HG02973 (cell line): Measurements from ENCODE around the gene AFF3.
"Not testable (repeated sequence)": the region's sequence is repeated elsewhere in the genome, so short reads cannot be mapped to it uniquely, and the experiment has no call there.

Experiments
- ATAC-seq: cut with Tn5 transposase; IDR thresholded peaks from one replicate; pipeline ENCODE4 v1.9.1; 2021; ENCODE audit warnings: moderate library complexity; ENCODE audit not compliant: unreplicated experiment

Gene AFF3

DNA sequence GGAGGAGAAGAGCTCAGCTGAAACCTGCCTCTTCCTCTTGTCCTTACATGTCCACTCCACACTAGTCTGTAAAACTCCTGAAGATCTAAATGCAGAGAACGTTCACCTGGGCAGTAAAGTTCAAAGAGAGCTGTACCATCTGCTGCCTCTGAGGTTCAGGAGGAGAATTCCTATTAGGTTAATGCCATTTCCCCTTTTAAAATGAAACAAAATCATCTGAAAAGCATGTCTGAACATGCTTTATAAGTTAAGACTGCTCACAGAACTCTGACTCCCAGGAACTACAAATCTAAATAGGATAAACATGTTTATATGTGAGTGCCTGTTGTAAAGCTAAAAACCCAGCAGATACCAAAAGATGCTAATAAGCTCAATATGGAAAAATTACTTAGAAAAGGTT is 164.4 kb downstream of the AFF3 start:
- no peak for ATAC-seq

DNA sequence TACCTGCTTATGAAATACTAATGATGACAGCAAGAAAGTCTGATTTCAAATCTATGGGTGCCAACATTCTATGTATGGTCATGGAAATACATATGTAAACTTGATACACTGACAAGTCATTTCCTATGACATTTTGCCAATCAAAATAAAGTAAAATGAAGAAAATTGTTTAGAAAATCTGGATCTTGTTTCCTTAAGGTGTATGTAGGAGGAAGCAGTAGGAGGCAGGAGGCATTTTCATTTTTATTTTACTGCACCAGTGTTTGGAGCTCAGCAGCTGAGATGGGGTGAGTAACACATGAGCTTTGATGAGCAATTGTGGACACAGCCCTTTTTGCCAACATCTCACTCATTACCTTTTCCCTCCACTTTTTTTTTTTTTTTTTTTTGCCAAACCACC is 167.0 kb downstream of the AFF3 start:
- ATAC-seq: no peak

DNA sequence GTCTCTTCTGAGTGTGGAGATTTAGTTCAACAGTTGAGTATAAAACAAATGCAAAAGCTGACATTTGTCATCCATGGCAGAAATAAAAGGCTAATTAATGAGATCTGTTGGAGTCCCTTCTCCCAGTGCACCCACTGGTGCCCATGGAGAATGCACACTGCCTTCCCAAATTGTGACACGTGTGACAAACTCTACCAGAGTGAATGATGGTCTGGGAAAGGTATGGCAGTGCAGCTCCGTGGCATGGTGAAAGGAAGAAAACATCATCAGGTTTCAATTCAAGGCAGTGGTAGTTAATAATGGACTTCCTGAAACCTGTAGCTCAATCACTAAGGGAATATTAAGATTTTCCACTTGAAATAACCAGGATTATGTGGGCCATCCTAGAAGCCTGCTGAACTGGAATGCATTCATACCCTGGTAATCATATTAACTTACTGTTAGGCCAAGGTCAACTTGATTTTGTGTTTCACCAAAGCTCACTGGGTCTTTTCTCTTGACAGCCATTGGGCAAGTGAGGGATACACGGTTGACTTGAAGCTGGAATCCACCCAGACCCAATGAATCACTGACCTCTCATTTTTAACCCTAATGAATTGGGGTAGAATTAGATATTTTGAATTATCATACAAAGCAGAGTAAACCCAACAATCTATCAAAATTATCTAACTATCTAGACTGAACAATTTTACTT is 167.6 kb downstream of the AFF3 start:
- no peak for ATAC-seq

DNA sequence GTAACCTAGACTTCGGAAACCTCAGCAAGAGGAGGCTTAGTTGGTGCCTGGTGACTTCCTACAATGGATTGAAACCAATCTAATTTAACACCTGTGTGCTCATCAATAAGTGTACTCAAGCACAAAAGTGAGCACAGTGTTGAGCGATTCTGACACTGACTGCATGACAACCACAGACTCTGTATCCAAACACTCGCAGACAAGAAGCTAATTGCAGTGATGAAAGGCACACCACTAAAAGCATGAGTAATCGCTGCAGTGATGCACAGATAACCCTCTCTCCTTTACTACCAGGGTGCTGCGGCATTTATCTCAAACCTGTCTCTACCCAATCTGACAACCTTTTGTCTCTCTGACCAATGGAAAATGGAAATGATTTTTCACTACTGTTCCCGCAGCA is 168.1 kb downstream of the AFF3 start:
- no peak for ATAC-seq

- ATAC-seq: no peak
Observed at GRCh38 chr2:99971326-99971900, 171.0 kb downstream of the AFF3 start.

DNA sequence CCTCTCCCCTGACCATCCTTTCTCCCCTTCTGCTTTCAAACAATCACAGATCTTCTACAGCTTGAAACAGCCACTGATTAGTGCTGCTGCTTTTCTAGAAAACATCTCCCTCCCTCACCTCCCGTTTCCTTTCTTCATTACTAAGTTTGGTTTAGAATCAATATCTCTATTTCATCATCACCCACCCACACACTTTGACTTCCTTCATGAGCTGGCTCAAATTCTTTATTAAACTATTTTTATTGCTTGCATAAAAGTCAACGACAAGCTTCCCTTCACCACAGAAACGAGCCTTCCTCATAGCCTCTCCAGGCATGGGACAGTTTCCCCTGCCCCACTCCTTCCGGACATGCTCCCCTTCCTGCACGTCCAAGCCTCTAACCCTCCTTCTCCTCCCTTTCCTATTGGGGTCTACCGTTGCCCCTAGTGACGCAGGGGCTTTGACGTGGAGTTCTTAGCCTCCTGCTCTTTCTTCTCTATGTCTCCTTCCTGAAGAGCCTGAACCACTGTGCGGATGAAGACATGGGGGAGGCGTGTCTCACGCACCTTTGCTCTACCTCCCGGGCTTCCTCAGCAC is 172.0 kb downstream of the AFF3 start:
- no peak for ATAC-seq

DNA sequence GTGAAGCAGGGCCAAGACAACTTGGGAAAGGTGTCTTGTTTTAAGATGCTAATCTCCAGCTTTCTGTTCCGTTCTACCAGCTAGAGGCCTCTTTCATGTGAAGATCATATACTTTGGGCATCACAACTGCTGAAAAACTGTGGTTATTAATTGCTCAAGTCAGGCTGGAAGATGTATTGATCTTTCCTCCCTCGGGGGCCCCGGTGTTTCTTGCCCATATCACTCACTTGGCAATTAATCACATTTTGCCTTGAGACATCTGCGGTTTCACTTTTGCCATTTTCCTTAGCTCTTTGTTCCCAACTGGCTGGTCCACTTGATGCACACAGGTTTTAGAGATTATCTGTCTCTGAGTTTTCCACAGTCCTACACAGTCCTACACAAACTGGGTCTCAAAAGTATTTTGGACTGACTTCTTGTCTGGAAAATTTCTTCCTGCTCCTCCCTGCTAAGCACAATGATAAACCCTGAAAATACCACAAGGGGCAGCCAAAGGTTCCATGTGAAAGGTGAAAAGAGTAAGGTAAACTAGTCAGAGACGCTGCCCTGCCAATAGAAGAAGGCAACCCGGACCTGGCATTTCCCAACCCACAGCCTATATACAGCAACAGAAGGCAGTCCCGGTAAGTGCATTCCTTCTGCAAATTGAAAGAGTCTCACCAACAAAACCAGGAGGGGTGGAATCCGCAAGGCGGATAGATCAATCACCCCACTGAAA is 181.0 kb downstream of the AFF3 start:
- no peak for ATAC-seq

DNA sequence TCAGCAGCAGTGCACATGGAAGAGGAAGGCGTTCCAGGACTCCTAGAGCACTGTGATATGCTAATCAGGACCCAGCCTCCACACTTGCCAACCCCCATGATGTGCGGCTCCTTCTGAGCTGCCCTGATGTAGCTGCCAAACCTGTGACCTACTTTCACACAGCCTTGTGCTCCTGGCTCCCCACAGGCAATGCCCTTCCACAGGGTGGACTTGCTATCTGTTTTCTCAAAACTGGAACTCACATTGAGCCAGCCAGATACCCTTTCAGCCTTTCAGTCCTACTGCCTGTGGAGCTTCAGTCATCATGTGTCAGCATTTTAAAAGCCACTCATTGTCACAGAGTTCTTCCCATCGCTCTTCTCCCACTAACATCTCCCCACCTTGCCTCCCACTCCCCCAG is 181.6 kb downstream of the AFF3 start:
- ATAC-seq: no peak

DNA sequence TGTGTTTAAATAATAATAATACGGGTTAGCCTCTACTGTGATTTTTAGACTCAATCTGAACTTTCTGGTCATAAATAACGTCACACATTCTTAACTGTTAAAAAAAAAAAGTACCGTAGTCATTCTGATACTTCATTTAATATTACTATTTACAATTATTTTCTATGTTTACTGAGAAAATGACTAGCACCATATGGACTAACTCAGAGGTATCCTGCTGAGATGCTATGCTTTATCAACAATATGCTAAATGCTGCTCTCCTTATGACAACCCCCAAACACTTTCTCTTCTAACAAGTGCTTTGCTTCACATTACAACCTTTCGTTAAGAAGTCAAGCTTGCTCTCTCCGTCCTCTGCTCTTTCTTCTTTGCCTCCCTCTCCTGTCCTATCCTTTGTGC is 182.1 kb downstream of the AFF3 start:
- ATAC-seq: no peak

DNA sequence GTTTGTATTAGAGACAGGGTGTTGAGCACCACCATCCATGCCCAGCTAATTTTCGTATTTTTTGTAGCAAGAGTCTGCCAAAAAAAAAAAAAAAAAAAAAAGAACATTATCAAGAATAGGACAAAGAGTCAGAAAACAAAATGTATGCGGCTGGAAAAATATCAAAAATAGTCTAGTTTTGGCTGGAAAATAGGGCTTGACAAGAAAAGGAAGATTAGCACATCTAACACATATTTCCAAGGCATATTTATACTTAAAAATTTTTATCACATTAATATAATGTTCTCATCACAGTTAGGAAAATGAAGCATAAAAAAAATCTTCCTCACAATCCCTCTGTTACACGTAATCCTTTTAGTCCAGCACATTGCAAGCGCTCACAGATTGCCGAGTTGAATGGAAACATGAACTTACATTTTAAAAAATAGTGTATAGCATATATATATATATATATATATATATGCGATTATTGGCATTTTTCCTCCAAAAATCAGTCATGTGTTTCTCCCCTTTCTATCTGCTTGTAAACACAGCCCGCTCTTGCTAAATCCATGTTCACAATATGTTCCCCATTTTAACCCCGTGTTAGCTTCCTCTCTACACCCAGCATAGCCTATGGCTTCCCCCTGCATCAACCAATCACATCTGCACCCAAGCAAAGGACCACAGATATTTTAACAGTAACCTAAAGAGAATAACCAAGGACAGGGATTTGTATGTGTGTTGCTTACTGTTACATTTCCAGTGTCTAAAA is 183.0 kb downstream of the AFF3 start:
- no peak for ATAC-seq

- no peak for ATAC-seq
Observed at GRCh38 chr2:99957332-99958133, 184.9 kb downstream of the AFF3 start.

- no peak for ATAC-seq
Observed at GRCh38 chr2:99956232-99957030, 186.0 kb downstream of the AFF3 start.

- ATAC-seq: no peak
Observed at GRCh38 chr2:99953750-99954149, 188.6 kb downstream of the AFF3 start.

DNA sequence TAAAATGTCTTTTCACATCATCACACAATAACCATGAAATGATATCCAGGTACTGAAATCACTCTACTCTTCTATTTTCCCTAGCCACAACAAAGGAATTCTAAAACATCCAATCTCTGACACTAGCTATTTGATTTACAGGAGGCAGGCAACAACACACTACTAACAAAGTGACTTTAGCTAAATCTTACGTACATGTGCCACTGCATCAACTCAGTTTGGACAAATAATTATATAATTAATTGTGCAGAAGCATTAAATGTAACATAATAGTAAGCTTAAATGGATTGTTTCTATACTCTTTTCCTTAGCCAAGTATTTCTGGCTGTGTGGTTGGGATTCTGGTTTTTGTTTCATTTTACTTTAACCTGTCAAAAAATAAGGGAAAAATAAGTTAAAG is 192.4 kb downstream of the AFF3 start:
- ATAC-seq: no peak

DNA sequence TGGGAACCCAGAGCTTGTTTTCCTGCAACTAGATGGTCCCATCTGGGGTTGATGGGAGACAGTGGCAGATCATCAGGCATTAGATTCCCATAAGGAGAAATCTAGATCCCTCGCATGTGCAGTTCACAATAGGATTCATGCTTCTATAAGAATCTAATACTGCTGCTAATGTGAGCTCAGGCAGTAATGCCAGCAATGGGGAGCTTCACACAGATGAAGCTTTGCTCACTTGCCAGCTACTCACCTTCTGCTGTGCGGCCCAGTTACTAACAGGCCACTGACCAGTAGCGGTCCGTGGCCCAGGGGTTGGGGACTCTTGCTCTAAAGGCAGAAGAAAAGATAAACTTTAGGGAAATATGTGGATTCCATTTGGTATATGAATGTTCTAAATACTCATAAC is 192.9 kb downstream of the AFF3 start:
- ATAC-seq: no peak

GRCh38 chr2:99948010-99948409 is 194.4 kb downstream of the AFF3 start:
- ATAC-seq: no peak

DNA sequence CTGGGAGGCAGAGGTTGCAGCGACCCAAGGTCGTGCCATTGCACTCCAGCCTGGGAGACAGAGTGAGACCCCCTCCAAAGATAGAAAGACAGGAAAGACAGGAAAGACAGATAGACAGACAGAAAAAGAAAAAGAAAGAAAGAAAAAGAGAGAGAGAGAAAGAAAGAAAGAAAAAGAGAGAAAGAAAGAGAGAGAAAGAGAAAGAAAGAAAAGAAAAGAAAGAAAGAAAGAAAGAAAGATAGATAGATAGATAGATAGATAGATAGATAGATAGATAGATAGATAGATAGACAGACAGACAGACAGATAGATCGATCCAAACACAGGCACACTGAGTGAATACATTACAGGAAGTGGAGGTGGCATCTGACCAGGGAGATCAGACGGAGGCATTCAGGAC is 195.0 kb downstream of the AFF3 start:
- ATAC-seq: not testable (repeated sequence)

- no peak for ATAC-seq
Observed at GRCh38 chr2:99944019-99944418, 198.4 kb downstream of the AFF3 start.

DNA sequence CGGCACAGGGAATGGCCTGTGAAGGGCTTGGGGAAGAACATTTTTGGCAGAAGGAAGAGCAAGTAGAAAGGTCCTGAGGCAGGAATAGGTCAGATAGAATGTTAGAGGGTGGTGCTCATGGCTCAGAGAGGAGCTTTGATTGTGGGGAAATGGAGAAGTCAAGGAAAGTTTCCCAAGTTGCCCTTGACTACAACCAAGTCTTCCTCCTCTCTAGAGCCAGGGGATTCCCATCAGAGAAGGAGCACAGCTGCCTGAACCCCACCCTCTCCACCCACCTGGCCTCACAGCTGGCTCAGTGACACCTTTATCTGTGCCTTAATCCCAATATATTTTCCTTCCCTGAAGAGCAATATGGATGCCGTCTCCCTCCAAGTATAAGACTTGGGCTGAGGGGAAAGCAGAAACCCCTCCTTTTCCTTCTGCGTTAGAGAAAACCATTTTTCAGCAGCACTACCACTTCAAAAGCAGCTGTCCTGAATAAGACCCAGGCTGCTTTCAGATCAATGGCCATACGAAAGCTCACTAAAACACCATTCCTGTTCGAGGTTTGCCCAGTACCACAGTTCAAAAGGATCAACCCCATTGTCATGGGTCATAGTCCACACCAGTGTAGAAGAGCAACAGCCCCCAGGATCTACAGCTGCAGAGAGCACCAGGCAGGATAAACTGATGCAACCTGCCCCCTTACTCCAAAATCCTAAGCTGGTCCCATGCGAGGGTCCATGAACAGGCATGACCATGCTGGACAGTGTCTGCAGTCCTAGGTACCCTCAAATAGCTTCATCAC is 199.6 kb downstream of the AFF3 start:
- no peak for ATAC-seq
